HG03196 (cell line): ENCODE data around the gene GALNTL6.

Experiments
- ATAC-seq: cut with Tn5 transposase; IDR thresholded peaks from one replicate; pipeline ENCODE4 v1.9.1; 2021; ENCODE audit not compliant: unreplicated experiment

GALNTL6 gene

DNA sequence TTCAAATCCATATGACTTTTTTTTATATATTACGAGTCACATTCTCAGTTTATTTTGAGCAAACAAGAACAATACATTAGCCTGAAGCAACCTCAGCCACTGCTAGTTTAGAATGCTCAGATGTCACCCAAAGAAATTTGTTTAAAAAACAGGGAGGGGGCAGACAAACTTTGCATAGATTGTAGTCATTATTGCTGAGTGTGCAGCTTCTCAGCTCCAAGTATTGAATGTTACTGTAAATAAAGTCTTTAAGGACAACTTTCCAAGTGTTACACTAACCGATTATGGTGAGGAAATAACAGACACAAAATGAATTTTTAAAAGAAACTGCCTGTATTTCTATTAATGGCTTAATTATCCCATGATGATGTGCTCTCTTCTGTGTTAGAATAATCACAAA, 835.9 kb downstream of the GALNTL6 start:
- ATAC-seq, result no peak

DNA sequence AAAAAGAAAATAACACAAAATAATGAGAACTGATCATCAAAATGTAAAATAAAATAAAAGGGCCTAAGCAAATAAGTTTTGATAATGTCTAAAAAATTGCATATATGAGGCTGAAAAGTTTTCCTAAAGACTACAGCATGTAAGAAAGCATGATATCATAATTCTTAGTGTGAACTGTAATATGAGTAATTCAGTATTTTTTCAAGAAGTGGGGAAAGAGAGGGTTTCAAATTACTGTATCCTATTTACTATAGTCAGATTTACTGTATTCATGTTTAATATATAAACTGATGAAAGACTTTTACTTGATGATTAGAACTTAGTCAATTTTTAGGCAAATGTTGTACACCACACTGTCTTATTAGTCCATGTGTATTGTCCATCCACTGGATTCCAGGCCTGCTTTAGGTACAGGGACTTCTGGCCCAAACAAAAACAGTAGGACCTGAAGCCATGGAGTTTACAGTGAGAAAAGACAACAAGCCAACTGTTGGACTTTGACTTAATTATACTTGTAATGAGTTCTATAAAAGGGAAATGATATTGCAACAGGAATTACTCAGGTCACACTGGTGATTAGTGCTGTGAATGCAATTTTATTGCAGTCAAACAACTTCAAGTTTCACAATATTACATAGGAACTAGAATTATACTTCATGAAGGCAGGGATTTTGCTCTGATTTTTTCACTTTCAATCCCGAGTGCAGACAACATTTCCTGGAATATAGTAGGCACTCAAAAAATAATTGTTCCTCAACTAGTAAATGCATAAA, 837.7 kb downstream of the GALNTL6 start:
- no peak for ATAC-seq

DNA sequence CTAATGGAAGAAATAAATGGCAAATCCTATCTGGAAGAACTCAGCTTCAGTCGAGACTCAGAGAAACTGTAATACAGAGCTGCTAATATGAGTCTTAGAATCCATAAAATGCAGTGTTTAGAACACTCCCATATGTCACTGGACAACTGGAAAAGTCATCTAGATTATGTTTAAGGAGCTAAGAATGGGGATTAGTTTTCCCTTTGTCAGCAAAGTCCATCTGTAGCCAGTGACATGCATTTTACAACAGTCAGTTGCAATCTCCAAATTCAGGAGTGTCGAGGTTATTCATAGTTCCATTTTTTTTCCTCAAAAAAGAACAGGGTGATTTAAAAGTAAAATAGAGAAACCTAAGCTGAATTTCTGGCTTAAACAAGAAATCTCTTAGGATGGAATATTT, 838.8 kb downstream of the GALNTL6 start:
- no peak for ATAC-seq

DNA sequence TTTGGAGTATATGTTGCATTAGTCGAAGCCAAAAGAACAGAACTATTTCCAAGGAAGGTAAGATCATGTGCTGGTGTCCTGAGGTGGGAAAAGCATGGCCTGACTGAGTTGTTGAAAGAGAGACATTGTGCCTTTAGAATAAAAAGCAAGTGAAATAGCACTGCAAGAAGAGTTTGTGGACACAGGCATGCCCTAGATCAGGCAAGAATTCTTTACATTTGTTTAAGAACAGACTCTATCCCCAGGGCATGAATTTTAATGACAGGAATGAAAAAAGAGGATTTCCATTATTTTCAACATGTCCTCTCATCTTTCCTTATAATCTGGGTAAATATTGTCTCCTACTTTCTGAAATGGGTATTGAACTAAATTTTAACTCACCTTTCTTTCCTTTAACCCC, 839.2 kb downstream of the GALNTL6 start:
- ATAC-seq, result no peak

DNA sequence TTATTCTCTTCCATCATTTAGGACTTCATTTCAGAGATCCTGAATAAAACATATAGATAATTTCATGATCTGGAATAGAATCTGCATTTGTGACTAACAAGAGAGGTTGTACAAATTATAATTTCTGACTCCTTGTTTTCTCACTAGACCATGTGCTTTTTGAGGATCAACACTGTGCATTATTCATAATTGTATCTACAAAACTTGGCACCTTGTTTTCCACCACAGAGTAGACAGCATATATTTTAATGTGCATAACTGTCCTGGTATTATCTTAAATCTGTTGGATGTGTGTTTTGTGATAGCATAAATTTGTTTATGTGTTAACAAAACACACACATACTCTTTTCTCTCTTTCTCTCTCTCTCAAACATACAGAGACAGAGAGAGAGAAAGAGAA, 840.5 kb downstream of the GALNTL6 start:
- ATAC-seq, result no peak

- no peak for ATAC-seq
Measured at GRCh38 chr4:172654457-172654856, 841.3 kb downstream of the GALNTL6 start.

DNA sequence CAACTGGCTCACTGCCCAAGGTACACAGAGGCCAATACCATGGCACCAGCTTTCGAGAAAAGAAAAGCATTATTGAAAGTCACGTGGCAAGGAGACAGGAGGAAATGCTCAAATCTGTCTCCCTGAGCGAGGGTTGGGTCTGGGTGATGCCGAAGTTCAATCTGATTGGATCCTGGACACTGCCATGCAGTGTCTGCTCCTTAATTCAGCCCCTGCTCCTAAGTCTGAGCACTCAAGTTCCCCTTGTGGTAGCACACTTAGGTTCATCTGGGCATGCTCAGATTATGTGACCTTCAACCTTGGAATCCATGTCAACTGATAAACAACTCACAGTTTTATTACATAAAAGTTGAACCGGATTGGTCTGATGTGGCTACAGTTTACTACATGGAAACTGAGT, 842.9 kb downstream of the GALNTL6 start:
- no peak for ATAC-seq

- ATAC-seq, result no peak
Measured at GRCh38 chr4:172657081-172657480, 843.9 kb downstream of the GALNTL6 start.

GRCh38 chr4:172660251-172660650, 847.0 kb downstream of the GALNTL6 start:
- no peak for ATAC-seq

GRCh38 chr4:172662113-172662512, 848.9 kb downstream of the GALNTL6 start:
- no peak for ATAC-seq

GRCh38 chr4:172666711-172667368, 853.6 kb downstream of the GALNTL6 start:
- ATAC-seq, result no peak

GRCh38 chr4:172674811-172675210, 861.6 kb downstream of the GALNTL6 start:
- ATAC-seq, result no peak

DNA sequence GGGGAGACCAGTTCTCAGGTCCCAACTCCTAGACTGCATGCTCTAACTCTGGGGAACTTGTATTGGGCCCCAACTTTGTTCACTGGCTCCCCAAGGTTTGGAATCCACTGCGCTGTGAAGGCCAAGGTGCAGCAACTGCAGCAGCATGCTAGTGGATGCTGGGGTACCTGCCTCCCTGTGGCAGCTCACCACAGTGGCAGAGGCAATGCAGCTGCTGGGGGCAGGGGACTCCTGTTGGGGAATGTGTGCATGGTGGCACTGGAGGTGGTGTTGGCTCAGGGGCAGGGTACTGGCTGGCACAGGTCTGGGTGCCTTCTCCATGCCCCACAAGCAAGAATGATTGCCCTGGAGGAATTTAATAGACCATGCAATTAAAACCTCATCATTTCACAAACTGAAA, 862.0 kb downstream of the GALNTL6 start:
- ATAC-seq, result no peak

GRCh38 chr4:172680691-172681090, 867.5 kb downstream of the GALNTL6 start:
- no peak for ATAC-seq

- no peak for ATAC-seq
Measured at GRCh38 chr4:172683021-172683420, 869.8 kb downstream of the GALNTL6 start.

GRCh38 chr4:172686021-172686420, 872.8 kb downstream of the GALNTL6 start:
- no peak for ATAC-seq

DNA sequence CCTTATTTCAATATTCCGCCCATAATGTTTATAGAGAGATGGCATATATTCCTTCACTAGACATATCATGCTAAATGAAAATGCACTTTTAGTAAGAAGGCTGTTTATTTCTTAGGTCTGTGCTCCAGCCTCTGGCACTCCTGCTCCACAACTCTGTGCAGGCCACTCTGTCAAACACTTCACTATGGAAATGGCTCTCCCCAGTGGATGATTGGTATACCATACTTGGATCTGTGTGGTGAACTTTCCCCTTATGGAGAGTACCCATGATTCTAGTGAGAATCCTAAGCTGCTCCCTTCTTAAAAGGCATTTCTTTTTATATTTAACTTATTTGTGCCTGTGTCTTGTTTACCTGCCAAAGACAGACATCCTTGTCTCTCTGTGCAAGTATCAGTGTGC, 875.3 kb downstream of the GALNTL6 start:
- no peak for ATAC-seq

DNA sequence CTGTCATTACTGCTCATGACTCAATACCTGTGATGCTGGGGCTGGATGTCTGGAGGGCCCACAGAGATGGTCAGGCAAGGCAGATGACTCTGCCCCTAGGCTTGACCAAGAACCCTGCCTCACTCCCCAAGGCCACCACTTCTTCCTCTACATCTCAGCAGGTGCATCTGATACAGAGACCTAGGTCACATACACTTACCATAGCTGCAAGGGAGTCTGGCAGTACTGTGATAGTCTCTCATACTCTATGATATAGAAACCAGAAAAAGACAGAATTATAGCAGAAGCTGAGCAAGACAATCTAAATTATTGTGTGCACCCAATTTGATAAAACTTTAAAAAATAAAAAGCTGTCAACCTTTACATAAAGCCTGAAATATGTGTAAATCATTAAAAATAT, 878.3 kb downstream of the GALNTL6 start:
- no peak for ATAC-seq

DNA sequence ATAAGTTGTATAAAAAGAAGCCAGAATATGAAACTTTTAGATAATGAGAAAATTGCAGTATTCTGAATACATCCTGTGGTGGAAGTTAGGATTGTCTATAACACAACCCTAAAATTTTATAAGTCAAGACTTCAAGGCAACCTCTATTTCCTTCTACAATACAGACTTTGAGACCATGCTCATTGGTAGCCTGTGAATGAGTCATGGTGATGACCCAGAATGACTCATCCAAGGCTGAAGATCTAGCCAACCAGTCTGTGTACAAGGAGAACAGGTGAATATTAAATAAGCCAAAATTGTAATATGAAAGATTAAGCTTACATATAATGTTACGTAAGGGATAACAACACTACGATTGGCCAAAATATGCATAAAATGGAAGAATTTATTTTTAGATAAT, 879.5 kb downstream of the GALNTL6 start:
- ATAC-seq, result no peak

DNA sequence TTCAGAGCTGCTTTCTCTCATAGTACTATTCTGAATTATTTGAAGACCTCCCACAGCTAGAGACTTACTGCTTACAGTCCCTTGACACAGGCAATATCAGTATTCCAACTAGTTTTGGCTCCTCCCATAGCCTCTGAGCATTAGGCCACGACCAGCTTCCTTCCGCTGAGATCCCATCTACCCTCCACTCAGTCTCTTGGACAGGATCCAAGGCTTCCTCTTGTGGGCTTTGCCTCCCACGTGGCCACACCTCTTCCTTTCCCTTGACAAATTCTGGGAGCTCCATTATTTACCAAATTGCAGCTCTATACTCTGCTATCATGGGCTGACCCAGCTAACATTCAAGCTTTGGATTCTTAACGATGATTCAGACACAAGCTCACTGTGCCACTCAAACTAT, 885.1 kb downstream of the GALNTL6 start:
- ATAC-seq, result no peak

DNA sequence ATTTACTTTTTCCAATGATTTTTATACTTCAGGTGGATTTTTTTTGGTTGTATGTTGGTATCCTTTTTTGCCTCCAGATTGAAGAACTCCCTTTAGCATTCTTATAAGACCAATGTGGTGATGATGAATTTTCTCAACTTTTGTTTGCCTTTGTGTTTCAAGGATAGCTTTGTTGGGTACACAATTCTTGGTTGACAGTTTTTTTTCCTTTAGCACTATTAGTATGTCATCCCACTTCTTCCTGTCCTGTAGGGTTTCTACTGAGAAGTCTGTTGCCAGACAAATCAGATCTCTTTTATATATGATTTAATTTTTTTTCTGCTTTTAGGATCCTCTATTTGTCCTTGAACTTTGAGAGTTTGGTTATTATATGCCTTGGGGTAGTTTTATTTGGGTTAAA, 892.4 kb downstream of the GALNTL6 start:
- no peak for ATAC-seq

- no peak for ATAC-seq
Measured at GRCh38 chr4:172706000-172706399, 892.8 kb downstream of the GALNTL6 start.

GRCh38 chr4:172707622-172708021, 894.4 kb downstream of the GALNTL6 start:
- no peak for ATAC-seq
